NCI-H1930 (cell line): ENCODE results near the gene ETV2.
"Not testable (repeated sequence)": the region's sequence is repeated elsewhere in the genome, so short reads cannot be mapped to it uniquely, and the experiment has no call there.

ENCODE experiments used
- DNase-seq, 2 experiments: peaks; one replicate each; lab custom pipeline; 2025; lab: John Stamatoyannopoulos, UW

The ETV2 gene

DNA sequence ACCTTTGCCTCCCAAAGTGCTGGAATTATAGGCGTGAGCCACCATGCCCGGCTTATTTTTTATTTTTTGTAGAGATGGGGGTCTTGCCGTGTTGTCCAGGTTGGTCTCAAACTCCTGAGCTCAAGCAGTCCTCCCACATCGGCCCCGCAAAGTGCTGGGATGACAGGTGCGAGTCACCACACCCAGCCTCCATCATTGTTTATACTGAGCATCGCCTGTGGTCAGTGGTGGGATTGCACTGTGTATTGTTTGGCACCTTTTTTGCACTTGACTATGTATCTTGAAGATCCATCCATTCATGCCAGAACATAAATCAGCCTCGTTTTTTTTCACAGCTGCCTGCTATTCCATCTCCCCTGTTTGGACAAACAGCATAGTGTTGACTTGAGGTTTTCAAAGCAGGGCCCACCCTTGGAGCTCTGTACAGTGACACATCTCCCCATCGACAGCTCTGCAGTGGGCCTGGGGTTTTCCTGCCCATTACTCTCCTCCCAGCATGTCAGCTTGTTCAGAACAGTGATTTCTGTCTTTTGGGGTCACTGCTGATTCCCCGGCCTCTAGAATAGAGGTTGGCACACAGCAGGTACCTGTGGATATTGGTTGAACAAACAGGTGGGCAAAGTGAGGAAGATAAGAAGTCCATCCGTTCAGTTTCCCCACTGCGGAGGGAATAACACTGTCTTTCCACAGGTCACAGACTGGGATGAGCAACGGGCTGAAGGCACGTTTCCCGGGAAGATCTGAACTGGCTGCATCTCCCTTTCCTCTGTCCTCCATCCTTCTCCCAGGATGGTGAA is 16.6 kb downstream of the ETV2 start:
- no peak for DNase-seq

DNA sequence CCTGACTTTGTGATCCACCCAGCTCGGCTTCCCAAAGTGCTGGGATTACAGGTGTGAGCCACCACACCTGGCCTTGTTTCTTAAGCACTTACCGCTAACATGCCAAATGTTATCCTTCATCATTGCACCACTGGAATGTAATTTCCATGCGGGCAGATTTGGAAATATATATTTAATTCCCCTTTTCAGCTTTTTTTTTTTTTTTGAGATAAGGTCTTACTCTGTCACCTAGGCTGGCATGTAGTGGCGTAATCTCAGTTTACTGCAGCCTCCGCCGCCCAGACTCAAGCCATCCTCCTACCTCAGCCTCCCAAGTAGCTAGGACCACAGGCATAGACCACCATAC is 20.4 kb downstream of the ETV2 start:
- DNase-seq, result no peak

DNA sequence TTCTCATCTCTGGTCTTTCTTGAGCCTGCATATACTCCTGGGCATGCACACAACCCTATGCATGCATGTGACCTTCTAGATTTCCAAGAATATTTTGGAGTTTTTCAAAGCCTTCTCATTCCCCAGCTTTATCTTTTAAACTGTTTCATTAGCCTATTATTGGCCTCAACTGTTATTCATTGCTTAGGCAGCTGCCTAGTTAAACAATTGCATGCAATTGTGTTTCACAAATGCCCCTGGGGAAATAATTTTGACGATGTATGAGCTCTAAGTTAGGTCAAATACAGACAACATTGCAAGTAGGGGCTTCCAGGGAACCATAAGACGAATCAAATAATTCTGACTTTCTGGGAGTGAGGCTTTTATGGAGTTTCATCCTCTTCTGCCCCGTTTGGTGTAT is 22.4 kb downstream of the ETV2 start:
- no peak for DNase-seq

DNA sequence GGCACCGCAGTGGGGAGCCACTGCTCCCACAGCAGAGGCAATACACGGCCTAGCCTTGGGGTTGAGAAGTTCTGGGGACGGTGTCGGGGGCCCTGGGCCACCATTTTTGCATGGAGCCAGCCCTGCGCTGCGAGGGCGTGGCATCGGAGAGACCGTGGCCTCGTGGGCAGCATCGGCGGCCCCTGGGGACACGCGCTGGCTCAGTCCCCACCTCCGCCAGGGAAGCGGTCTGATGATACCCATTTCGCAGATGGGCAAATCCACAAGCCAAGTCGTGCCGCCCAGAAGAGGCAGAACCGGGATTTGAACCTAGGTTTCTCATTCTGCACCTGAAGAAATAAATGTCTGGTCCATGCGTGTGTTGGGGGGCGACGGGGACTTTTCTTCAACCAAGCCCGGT is 23.6 kb downstream of the ETV2 start:
- DNase-seq, result no peak

DNA sequence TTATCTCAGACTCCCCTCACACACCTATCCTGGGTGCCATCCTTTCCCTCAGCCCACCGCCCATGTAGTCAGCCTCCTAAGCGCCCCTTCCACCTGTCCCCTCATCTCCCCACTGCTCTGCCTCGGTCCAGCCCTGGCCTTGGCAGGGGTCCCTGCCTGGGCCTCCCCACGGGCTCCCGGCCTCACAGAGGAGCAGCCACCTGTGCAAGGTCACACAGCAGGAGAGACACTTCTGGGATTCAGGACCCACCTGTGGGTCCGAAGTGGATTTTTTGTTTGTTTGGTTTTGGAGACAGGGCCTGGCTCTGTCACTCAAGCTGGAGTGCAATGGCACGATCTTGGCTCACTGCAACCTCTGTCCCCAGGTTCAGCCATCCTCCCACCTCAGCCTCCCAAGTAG is 24.1 kb downstream of the ETV2 start:
- no peak for DNase-seq

DNA sequence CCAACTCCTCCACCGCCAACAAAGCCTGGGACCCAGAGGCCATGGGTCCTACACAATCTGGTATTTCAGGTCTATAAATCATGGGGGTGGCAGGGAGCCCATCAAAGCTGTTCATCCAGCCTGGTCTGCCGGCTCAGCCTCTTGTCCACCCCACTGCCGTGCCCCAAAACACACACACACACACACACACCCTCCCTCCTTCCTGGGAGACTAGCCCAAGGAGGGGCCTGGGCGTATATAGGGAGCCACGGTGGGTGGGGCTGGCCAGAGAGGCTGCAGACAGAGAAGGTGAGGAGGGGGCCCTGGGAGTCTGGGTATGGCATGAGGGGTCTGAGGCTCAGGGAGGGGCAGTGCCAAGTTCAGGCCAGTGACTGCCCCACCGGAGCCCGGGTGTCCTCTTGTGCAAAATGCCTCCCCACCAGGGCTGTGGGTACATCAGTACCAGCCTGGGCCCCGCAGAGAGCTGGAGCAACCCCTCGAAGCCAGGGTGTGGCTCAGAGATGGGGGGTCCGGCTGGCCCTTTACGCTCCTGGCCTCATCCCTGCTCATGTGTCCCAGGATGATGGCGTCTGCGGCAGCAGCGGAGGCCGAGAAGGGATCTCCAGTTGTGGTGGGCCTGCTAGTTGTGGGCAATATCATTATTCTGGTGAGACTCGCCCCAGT is 24.8 kb downstream of the ETV2 start, which contains the start of gene UPK1A:
Gene UPK1A (plus strand): TSS at position 267 of the 663 bp plus-strand sequence. CDS start 296 bp downstream, at position 563.
- DNase-seq, result no peak

DNA sequence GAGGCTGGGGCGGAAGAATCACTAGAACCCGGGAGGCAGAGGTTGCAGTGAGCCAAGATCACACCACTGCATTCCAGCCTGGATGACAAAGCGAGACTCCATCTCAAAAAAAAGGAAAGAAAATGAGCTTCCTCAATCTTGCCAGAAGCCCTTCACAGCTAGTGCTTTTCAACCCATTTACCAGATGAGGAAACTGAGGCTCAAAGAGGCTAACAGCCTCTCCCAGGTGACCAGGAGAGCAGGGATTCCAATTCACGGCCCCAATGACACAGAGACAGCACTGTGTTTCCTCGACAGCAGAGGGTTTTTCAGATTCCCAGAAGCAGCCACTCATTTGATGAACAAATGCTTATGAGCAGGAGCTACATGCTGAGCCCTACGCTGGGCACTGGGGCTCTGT is 28.0 kb downstream of the ETV2 start:
- no peak for DNase-seq

DNA sequence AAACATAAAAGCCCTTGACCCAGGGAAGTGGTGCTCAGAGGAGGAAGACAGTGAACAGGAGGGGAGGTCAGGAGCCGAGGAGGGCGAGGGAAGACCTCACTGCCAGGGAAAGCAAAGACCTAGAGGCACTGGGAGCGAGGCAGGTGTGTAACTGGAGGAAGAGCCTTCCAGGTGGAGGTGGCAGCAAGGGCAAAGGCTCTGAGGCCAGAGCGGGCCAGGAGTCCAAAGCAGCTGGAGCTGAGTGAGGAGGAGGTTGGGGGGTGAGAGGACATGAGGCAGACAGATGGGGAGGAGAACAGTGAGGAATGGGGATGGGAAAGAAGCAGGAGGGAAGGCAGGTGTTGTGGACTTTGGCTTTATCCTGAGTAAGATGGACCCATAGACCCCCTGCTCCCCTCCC is 28.4 kb downstream of the ETV2 start:
- DNase-seq, result no peak

DNA sequence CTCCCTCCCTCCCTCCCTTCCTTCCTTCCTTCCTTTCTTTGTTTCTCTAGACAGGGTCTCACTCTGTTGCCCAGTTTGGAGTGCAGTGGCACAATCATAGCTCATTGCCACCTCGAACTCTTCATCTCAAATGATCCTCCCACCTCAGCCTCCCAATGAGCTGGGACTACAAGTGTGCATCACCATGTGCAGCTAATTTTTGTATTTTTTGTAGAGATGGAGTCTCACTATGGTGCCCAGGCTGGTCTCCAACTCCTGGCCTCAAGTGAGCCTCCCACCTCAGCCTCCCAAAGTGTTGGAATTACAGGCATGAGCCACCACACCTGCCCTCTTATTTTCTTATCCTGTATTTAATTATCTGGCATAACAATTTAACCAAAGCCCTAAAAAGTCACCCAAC is 29.1 kb downstream of the ETV2 start:
- no peak for DNase-seq

DNA sequence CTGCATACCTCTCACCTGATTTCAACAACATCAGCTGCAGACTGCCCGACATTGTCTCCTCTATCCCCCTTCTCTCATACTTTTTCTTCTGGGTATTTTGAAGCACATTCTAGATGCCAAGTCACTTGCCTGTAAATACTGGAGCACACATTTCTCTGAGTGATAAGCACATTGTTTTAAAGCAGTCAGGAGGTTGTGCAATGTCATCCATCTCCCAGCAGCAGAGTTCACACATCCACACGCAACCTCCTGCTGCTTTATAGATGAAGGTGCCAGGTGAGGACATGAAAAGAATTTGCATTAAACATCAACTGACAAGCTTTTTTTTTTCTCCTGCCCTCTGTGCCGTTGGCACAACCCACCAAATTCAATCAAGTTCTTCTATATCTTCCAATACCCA is 30.3 kb downstream of the ETV2 start:
- DNase-seq, result no peak

DNA sequence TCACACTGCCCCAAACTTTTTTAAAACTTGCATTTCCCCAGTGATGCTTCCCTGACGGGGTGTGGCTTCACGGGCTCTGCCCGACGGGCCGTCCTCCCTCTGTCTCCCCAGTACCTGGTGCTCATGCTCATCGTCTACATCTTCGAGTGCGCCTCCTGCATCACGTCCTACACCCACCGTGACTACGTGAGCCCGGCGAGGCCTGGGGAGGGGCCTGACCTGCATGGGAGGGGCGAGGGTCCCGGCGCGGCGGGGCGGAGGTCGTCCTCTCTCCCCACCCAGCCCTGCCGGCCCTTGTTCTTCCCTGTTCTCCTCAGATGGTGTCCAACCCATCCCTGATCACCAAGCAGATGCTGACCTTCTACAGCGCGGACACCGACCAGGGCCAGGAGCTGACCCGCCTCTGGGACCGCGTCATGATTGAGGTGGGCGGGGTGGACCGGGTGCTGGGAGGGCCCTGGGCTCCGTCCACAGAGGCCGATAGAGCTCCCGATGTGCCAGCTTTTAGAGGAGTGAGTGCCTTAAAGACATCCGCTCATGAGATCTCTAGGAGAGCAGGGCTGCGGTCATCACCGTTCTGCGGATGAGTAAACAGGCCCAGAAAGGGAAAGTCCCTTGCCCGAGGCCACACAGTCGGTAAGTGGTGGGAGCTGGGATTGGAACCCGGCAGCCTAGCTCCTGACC is 31.7 kb downstream of the ETV2 start:
- DNase-seq, result peak; percentile 32 to 65

DNA sequence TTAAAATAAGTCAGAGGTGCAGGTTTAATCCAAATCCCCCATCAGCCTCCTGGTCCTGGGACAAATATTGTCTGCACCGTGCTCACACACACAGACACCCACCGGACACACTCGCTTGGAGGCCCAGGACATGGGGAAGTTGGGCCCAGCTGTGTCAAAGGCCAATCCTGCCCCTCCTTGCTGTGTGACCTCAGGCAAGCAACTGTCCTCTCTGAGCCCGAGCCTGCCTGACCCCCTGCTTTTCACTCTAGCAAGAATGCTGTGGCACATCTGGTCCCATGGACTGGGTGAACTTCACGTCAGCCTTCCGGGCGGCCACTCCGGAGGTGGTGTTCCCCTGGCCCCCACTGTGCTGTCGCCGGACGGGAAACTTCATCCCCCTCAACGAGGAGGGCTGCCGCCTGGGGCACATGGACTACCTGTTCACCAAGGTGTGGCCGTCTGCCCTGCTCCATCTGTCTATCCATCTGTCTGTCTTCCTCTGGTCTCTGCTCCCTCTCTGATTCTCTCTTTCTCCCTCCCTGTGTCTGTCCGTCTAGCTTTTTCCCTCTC is 34.1 kb downstream of the ETV2 start:
- no peak for DNase-seq

DNA sequence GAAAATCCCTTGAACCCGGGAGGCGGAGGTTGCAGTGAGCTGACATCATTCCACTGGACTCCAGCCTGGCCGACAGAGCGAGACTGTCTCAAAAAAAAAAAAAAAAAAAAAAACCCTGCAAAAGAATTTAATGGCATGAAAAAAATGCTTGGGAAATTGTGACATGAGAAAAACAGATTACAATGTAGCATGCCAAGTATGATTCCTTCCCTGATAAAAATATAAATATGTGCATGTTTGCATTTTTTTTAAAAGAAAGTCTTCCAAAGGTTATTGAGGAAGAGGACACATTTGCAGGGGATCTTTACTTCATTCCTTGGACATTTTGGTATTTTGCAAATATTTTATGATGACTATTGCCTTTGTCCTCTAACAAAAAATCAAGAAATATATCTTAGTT is 48.3 kb downstream of the ETV2 start:
- DNase-seq, result no peak

DNA sequence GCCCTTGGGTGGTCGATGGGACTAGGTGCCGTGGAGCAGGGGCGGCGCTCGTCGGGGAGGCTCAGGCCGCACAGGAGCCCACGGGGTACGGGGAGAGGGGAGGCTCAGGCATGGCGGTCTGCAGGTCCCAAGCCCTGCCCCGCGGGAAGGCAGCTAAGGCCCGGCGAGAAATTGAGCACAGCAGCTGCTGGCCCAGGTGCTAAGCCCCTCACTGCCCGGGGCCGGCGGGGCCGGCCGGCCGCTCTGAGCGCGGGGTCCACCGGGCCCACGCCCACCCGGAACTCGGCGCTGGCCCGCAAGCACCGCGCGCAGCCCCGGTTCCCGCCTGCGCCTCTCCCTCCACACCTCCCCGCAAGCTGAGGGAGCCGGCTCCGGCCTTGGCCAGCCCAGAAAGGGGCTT is 49.6 kb downstream of the ETV2 start:
- not testable (repeated sequence) for DNase-seq

DNA sequence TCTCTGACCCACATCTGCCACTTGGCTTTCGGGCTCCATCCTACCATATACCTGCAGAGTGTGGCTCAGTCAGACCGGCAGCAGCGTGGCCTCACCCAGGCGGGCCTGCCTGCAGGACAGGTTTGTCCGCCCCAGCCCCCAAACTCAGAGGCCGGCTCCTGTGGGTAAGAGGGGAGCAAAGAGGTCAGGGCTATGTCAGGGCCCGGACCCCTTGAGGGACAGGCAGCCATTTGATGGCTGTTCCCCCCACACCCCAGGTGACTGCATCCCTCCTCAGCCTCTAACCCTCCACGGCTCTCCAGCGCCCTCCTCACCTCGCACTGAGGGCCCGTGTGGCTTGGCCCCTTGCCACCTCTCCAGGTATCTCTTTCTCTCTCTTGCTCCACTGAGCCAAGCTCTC is 50.5 kb downstream of the ETV2 start:
- DNase-seq, result no peak

DNA sequence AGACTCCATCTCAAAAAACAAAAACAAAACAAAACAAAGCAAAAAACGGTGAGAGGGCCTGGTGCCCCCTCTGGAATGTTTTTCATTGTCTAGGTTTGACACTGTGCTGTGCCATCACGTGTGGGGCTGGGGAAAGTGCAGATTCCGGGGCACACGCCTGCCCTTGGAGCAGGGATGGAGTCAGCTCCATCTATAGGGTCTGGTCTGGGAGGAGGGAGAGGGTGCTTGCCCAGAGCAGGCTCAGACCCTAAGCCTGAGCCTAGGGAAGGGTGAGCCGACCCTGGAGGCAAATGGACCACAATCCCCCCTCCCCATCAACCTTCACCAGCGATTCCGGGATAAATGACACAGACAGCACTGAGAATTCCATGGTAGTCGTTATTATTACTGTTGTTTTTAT is 51.9 kb downstream of the ETV2 start:
- DNase-seq, result no peak

DNA sequence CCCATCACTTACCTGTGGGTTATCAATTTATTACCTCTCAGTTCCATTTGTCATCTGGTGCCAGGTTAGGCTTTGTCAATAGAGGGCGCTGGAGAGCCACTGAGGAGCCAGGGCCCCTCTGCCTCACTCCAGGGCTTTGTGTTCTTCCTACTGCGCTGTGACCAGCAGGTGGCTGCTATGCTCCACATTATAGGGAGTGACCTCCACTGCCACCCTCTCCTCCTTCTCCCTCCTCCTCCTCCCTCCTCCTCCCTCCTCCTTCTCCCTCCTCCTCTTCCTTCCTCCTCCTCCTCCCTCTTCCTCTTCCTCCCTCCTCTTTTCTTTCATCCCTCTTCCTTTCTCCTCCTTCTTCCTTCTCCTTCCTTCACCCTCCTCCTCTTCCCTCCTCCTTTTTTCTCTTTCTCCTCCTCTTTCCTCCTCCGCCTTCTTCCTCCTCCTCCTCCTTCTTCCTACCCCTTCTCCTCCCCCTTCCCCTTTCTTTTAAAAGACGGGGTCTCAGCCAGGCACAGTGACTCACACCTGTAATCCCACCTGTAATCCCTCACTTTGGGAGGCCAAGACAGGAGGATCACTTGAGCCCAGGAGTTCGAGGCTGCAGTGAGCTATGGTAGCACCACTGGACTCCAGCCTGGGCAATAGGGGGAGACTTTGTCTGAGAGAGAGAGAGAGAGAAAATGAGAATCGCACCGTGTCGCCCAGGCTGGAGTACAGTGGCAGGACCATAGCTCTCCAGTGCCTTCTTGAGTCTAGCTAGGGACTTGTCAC is 52.5 kb downstream of the ETV2 start:
- DNase-seq, result peak; percentile 86 to 90
